Keratinocyte (primary cell): ENCODE data around the gene NT5DC3. TPM values are rescaled to one million over a fixed set of nuclear protein-coding genes. Genes with fewer than 3 reads are reported as not detected.

Experiments
- DNase-seq: peaks from one replicate; pipeline ENCODE4 v3.0.0-alpha.2; 2011; ENCODE audit warnings: low read depth, missing footprints, low spot score
- FAIRE-seq: peaks from 2 replicates; lab custom pipeline; 2011; peaks lifted over from hg19 to GRCh38; lab: Jason Lieb, UNC
- H2AFZ ChIP-seq: 2 replicates; pipeline ENCODE4 v1.6.0; 2012; ENCODE audit warnings: low read length, control low read depth, inconsistent platforms; ENCODE audit not compliant: control insufficient read depth
- H3K27ac ChIP-seq: 2 replicates; pipeline ENCODE4 v1.5.1; 2011; ENCODE audit warnings: low read length; ENCODE audit not compliant: control insufficient read depth, insufficient read depth
- H3K27me3 ChIP-seq: 3 replicates; pipeline ENCODE4 v1.6.0; 2011; ENCODE audit warnings: low read length; ENCODE audit not compliant: control insufficient read depth, insufficient read depth; ENCODE audit errors: extremely low read depth
- H3K36me3 ChIP-seq, 2 experiments: 2 replicates in 1 of 2; 3 replicates in 1 of 2; pipeline ENCODE4 v1.5.1; 2011; ENCODE audit warnings: low read length in 2 of 2, mild to moderate bottlenecking in 1 of 2; ENCODE audit not compliant: control insufficient read depth in 2 of 2, insufficient read depth in 2 of 2; ENCODE audit errors: extremely low read depth in 1 of 2
- H3K4me1 ChIP-seq: 3 replicates; pipeline ENCODE4 v1.5.1; 2011; ENCODE audit warnings: low read length; ENCODE audit not compliant: control insufficient read depth, insufficient read depth; ENCODE audit errors: extremely low read depth
- H3K4me2 ChIP-seq: 3 replicates; pipeline ENCODE4 v1.6.0; 2011; ENCODE audit warnings: low read depth, low read length; ENCODE audit not compliant: control insufficient read depth, insufficient read depth; ENCODE audit errors: extremely low read depth
- H3K4me3 ChIP-seq, 3 experiments: fragments of 200-600 bp in 1 of 3; sonication (generic) in 1 of 3; 2 replicates in 2 of 3; 3 replicates in 1 of 3; pipeline ENCODE4 v1.5.1; 2011 to 2016; ENCODE audit warnings: low read length in 3 of 3, mild to moderate bottlenecking in 3 of 3, control low read depth in 2 of 3, inconsistent platforms in 1 of 3, low read depth in 1 of 3, mixed read lengths in 1 of 3, mixed run types in 1 of 3, moderate library complexity in 1 of 3; ENCODE audit not compliant: control insufficient read depth in 2 of 3, insufficient read depth in 2 of 3; ENCODE audit errors: extremely low read depth in 1 of 3
- H3K79me2 ChIP-seq: 2 replicates; pipeline ENCODE4 v1.6.0; 2012; ENCODE audit warnings: low read length; ENCODE audit not compliant: control insufficient read depth, insufficient read depth
- H3K9ac ChIP-seq: 3 replicates; pipeline ENCODE4 v1.6.0; 2011; ENCODE audit warnings: low read length; ENCODE audit not compliant: control insufficient read depth, insufficient read depth; ENCODE audit errors: extremely low read depth
- H3K9me1 ChIP-seq: 3 replicates; pipeline ENCODE4 v1.6.0; 2011; ENCODE audit warnings: low read length; ENCODE audit not compliant: control insufficient read depth, insufficient read depth; ENCODE audit errors: extremely low read depth
- H3K9me3 ChIP-seq: 2 replicates; pipeline ENCODE4 v1.5.1; 2012; ENCODE audit warnings: low read depth, low read length; ENCODE audit not compliant: control insufficient read depth
- H4K20me1 ChIP-seq: 3 replicates; pipeline ENCODE4 v1.6.0; 2011; ENCODE audit warnings: low read length; ENCODE audit not compliant: control insufficient read depth, insufficient read depth; ENCODE audit errors: extremely low read depth
- EZH2 ChIP-seq: IDR thresholded peaks from one replicate; pipeline ENCODE4 v1.6.1; 2012; ENCODE audit warnings: inconsistent platforms, mild to moderate bottlenecking, low read length, moderate library complexity
- dilution Hi-C: fragments of 300-500 bp; cut with MboI; formaldehyde crosslinking; loops from one replicate; pipeline ENCODE4 v1.7.0; 2020; ENCODE audit warnings: low sequenced_read_pairs; ENCODE audit not compliant: extremely low pct_ligation_motif_present
- polyA plus RNA-seq, 5 experiments: library from polyadenylated mRNA; depleted of rRNA in 3 of 5; stranded (reverse) in 3 of 5; stranded (forward) in 1 of 5; unstranded in 1 of 5; fragments of >200 nt; gene quantifications; 1 replicate in 1 of 5; 2 replicates in 3 of 5; 3 replicates in 1 of 5; pipeline versions ENCODE4 v1.2.1 to v1.2.3, GENCODE V29; 2011 to 2012; ENCODE audit warnings: missing spikeins in 2 of 5, low read depth in 1 of 5, low replicate concordance in 1 of 5
- TF ChIP-seq, protein P1 (sequence below), 3 experiments: IDR thresholded peaks in 1 of 3; conservative IDR thresholded peaks in 1 of 3; optimal IDR thresholded peaks in 1 of 3; 2 replicates in 2 of 3; 3 replicates in 1 of 3; pipeline versions ENCODE3 to v1.5.1; 2011; ENCODE audit warnings: low read length in 3 of 3, mild to moderate bottlenecking in 3 of 3, moderate library complexity in 2 of 3, control low read depth in 1 of 3, inconsistent platforms in 1 of 3; ENCODE audit not compliant: insufficient read depth in 2 of 3; ENCODE audit errors: extremely low read depth in 1 of 3

Gene NT5DC3
- polyA plus RNA-seq, 1 donor (not counting 4 experiments of a cell fraction or from before 2014, with no cell fraction given) = 12.8 TPM

DNA sequence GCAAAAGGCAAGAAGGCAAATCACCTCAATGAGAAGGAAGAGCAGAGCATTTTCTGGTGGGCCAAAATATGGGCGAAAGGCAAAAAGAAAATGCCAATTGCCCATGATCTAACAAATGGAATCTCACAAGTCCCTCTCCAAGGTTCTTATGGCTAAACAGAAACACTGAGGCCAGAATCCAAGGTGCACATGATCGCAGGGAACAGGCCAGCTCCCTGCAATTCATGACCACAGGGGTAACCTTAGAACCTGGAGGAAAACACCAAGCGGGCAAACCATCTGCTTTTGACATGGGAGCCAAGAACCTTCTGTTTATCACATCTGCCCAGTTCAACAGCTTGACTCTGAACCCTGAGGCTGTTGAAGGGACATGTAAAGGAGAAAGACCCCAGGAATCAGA is 60.0 kb downstream of the NT5DC3 start:
- no peaks in the 10 kb centered on the region for H3K4me1 ChIP-seq
- no peak overlapping the region for H3K9ac ChIP-seq
- no peak overlapping the region for H2AFZ ChIP-seq
- no peaks in the 10 kb centered on the region for H3K9me3 ChIP-seq
- H3K79me2 ChIP-seq = no peaks in the 10 kb centered on the region
- dilution Hi-C loops = no loop called here
- no peak overlapping the region for H3K4me3 ChIP-seq
- H4K20me1 ChIP-seq = no peaks in the 10 kb centered on the region
- DNase-seq (no peak), FAIRE-seq (no peak)
- peaks cover 36 to 52% of the 10 kb centered on the region in 2 experiments for H3K36me3 ChIP-seq
- no peak for TF ChIP-seq EZH2
- TF ChIP-seq, protein P1, sequence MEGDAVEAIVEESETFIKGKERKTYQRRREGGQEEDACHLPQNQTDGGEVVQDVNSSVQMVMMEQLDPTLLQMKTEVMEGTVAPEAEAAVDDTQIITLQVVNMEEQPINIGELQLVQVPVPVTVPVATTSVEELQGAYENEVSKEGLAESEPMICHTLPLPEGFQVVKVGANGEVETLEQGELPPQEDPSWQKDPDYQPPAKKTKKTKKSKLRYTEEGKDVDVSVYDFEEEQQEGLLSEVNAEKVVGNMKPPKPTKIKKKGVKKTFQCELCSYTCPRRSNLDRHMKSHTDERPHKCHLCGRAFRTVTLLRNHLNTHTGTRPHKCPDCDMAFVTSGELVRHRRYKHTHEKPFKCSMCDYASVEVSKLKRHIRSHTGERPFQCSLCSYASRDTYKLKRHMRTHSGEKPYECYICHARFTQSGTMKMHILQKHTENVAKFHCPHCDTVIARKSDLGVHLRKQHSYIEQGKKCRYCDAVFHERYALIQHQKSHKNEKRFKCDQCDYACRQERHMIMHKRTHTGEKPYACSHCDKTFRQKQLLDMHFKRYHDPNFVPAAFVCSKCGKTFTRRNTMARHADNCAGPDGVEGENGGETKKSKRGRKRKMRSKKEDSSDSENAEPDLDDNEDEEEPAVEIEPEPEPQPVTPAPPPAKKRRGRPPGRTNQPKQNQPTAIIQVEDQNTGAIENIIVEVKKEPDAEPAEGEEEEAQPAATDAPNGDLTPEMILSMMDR (optimal IDR thresholded peaks at IDR 0.05 in 1 of 3, IDR thresholded peaks at IDR 0.05 in 1 of 3, conservative IDR thresholded peaks at IDR 0.05 in 1 of 3; ENCODE audit: extremely low read depth in 1 of 3, insufficient read depth in 2 of 3, low read length in 3 of 3) = no peak
- H3K4me2 ChIP-seq = no peak overlapping the region
- H3K27me3 ChIP-seq = no peaks in the 10 kb centered on the region
- no peak overlapping the region for H3K27ac ChIP-seq
- H3K9me1 ChIP-seq = no peaks in the 10 kb centered on the region

DNA sequence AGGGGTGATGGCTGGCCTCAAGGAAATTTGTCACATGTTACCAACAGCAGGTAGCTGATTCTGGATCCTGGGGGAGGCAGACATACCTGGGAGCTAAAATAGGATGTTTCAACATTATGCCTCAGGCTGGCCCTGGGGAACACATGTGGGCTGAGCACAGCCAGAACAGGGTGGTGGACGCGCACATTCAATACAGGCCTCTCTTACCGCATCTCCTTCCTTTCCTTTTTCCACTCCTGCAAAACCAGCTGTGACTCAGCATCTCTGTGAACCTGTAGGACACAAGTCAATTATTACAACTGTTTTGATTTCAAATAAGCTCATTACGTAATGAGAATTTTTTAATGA is 61.0 kb downstream of the NT5DC3 start:
- DNase-seq = no peak
- no peak overlapping the region for H3K4me2 ChIP-seq
- H2AFZ ChIP-seq = no peak overlapping the region

More for the DNA sequence above, 61.0 kb downstream of the NT5DC3 start:
- FAIRE-seq = no peak
- H3K9me1 ChIP-seq = no peaks in the 10 kb centered on the region
- H3K36me3 ChIP-seq = peaks cover 37 to 52% of the 10 kb centered on the region in 2 experiments
- no peaks in the 10 kb centered on the region for H4K20me1 ChIP-seq
- H3K27ac ChIP-seq = no peak overlapping the region
- H3K9me3 ChIP-seq = no peaks in the 10 kb centered on the region
- H3K9ac ChIP-seq = no peak overlapping the region
- H3K79me2 ChIP-seq = no peaks in the 10 kb centered on the region
- H3K4me3 ChIP-seq = no peak overlapping the region
- TF ChIP-seq, protein P1 (optimal IDR thresholded peaks at IDR 0.05 in 1 of 3, IDR thresholded peaks at IDR 0.05 in 1 of 3, conservative IDR thresholded peaks at IDR 0.05 in 1 of 3; ENCODE audit: extremely low read depth in 1 of 3, insufficient read depth in 2 of 3, low read length in 3 of 3) = no peak
- no peak for TF ChIP-seq EZH2
- H3K4me1 ChIP-seq = no peaks in the 10 kb centered on the region
- H3K27me3 ChIP-seq = no peaks in the 10 kb centered on the region
- dilution Hi-C loops = no loop called here
